ENCODE data around the gene MAPK12. TPM values are rescaled to one million over a fixed set of nuclear protein-coding genes. Genes with fewer than 3 reads are reported as not detected.
A peak's percentile ranks its signal among the peaks of the same experiment; 100 is the strongest.

Gene MAPK12
- total RNA-seq, 1 donor from 2014 or later, result 17.2 TPM

- Histone ChIP-seq H3K36me3 (no peaks in the 10 kb centered on the region), H3K4me1 (peaks cover 59% of the 10 kb centered on the region), H3K9me3 (replicated peaks) (no peaks in the 10 kb centered on the region), H3K27me3 (ENCODE audit: low read depth) (no peaks in the 10 kb centered on the region), H3K27ac (replicated peaks) (peak overlapping the region; percentile 91), H3K4me3 (peak overlapping the region; percentile 43)
- no peak for TF ChIP-seq CTCF (IDR thresholded peaks at IDR 0.05; ENCODE audit: borderline replicate concordance)
- DNase-seq, result peak; percentile 92
- intact Hi-C loops (cut with micrococcal nuclease), result no loop called here
Measured at GRCh38 chr22:50308597-50308935, 47.1 kb upstream of the MAPK12 start.

GRCh38 chr22:50307890-50308596 lies 46.6 kb upstream of the MAPK12 start:
- H3K36me3 ChIP-seq, result no peaks in the 10 kb centered on the region
- H3K4me1 ChIP-seq, result peaks cover 64% of the 10 kb centered on the region
- TF ChIP-seq CTCF (IDR thresholded peaks at IDR 0.05; ENCODE audit: borderline replicate concordance), result no peak
- H3K27ac ChIP-seq (replicated peaks), result peak overlapping the region; percentile 91
- no peaks in the 10 kb centered on the region for H3K27me3 ChIP-seq (ENCODE audit: low read depth)
- peak overlapping the region; percentile 43 for H3K4me3 ChIP-seq
- intact Hi-C loops (cut with micrococcal nuclease), result no loop called here
- H3K9me3 ChIP-seq (replicated peaks), result no peaks in the 10 kb centered on the region
- no peak for DNase-seq

GRCh38 chr22:50306753-50307749 lies 45.6 kb upstream of the MAPK12 start, which contains the start of gene PLXNB2:
PLXNB2 (minus strand) TSS chr22:50307646; CDS start chr22:50290584, 17,062 bp downstream.
- H3K9me3 ChIP-seq (replicated peaks), result no peaks in the 10 kb centered on the region
- intact Hi-C loops (cut with micrococcal nuclease), result no loop called here

GRCh38 chr22:50305923-50306566 lies 44.6 kb upstream of the MAPK12 start:
- intact Hi-C loops (cut with micrococcal nuclease), result no loop called here
- Histone ChIP-seq H3K36me3 (no peaks in the 10 kb centered on the region), H3K4me1 (peaks cover 84% of the 10 kb centered on the region), H3K4me3 (peak overlapping the region; percentile 98), H3K27ac (replicated peaks) (peak overlapping the region; percentile 95), H3K9me3 (replicated peaks) (no peaks in the 10 kb centered on the region), H3K27me3 (ENCODE audit: low read depth) (no peaks in the 10 kb centered on the region)
- peak; percentile 84 for DNase-seq
- TF ChIP-seq CTCF (IDR thresholded peaks at IDR 0.05; ENCODE audit: borderline replicate concordance), result no peak

More at GRCh38 chr22:50306753-50307749, 45.6 kb upstream of the MAPK12 start, which contains the start of gene PLXNB2:
- peaks cover 74% of the 10 kb centered on the region for H3K4me1 ChIP-seq
- H3K36me3 ChIP-seq, result no peaks in the 10 kb centered on the region
- peak within 1 kb of the TSS; percentile 98 for H3K4me3 ChIP-seq
- no peak for TF ChIP-seq CTCF (IDR thresholded peaks at IDR 0.05; ENCODE audit: borderline replicate concordance)
- peak within 1 kb of the TSS; percentile 95 for H3K27ac ChIP-seq (replicated peaks)
- H3K27me3 ChIP-seq (ENCODE audit: low read depth), result no peaks in the 10 kb centered on the region
- DNase-seq, result peak; percentile 88

- intact Hi-C loops (cut with micrococcal nuclease), result no loop called here
- peak overlapping the region; percentile 98 for H3K4me3 ChIP-seq
- H3K9me3 ChIP-seq (replicated peaks), result no peaks in the 10 kb centered on the region
- no peaks in the 10 kb centered on the region for H3K27me3 ChIP-seq (ENCODE audit: low read depth)
- DNase-seq, result no peak
- H3K27ac ChIP-seq (replicated peaks), result peak overlapping the region; percentile 95
- TF ChIP-seq CTCF (IDR thresholded peaks at IDR 0.05; ENCODE audit: borderline replicate concordance), result no peak
- H3K4me1 ChIP-seq, result peaks cover 90% of the 10 kb centered on the region
- no peaks in the 10 kb centered on the region for H3K36me3 ChIP-seq
Measured at GRCh38 chr22:50305393-50305922, 44.0 kb upstream of the MAPK12 start.

All from left ventricle myocardium inferior (tissue), 1 donor.